Tibial nerve (tissue), 4 donors: Measurements from ENCODE around the gene LRRC8C. TPM values are rescaled to one million over a fixed set of nuclear protein-coding genes. Genes with fewer than 3 reads are reported as not detected.

Source experiments
- DNase-seq, 2 donors: peaks; one replicate each; pipeline ENCODE4 v3.0.0-alpha.2; 2019; ENCODE audit warnings: low spot score in 2 of 2
- H3K27ac ChIP-seq, 4 donors: fragments of 200-600 bp; sonication (generic) in 3 of 4; one replicate each; pipeline ENCODE4 v1.5.1; 2017 to 2019; ENCODE audit warnings: mild to moderate bottlenecking in 1 of 4
- H3K27me3 ChIP-seq, 2 donors: fragments of 200-600 bp; sonication (generic) in 1 of 2; one replicate each; pipeline versions ENCODE4 v1.5.1 to v1.6.0; 2017 to 2019
- H3K36me3 ChIP-seq, 3 donors: fragments of 200-600 bp; sonication (generic); one replicate each; pipeline ENCODE4 v1.5.1; 2018 to 2019
- H3K4me1 ChIP-seq, 4 donors: fragments of 200-600 bp; sonication (generic) in 3 of 4; one replicate each; pipeline ENCODE4 v1.5.1; 2017 to 2019
- H3K4me3 ChIP-seq, 4 donors: fragments of 200-600 bp; sonication (generic) in 3 of 4; one replicate each; pipeline ENCODE4 v1.5.1; 2017 to 2019; ENCODE audit warnings: mild to moderate bottlenecking in 1 of 4, moderate library complexity in 1 of 4
- H3K9me3 ChIP-seq, 4 donors: fragments of 200-600 bp; sonication (generic) in 3 of 4; one replicate each; pipeline ENCODE4 v1.5.1; 2017 to 2019
- EP300 ChIP-seq, 2 donors: sonication (generic); formaldehyde crosslinking; IDR thresholded peaks; one replicate each; pipeline ENCODE4 v1.6.1; 2017; ENCODE audit warnings: antibody characterized with exemption in 2 of 2, mild to moderate bottlenecking in 1 of 2
- POLR2A ChIP-seq, 2 donors: fragments of 450-650 bp; IDR thresholded peaks; one replicate each; pipeline ENCODE4 v1.6.1; 2017; ENCODE audit warnings: antibody characterized with exemption in 2 of 2, mild to moderate bottlenecking in 2 of 2, moderate library complexity in 2 of 2
- WGBS, 2 donors: methylation state at CpG; one replicate each; pipeline ENCODE4 v1.1.5; 2018; 5-methylcytosine and 5-hydroxymethylcytosine counted together
- total RNA-seq, 4 donors: library from RNA; depleted of rRNA; stranded (reverse); fragments of >200 nt; gene quantifications; one replicate each; pipeline ENCODE4 v1.1.0, GENCODE V29; 2016
- TF ChIP-seq, protein P1 (sequence below), 5 experiments: fragments of 200-600 bp in 3 of 5; fragments of 450-650 bp in 2 of 5; sonication (generic) in 3 of 5; IDR thresholded peaks; one replicate each; pipeline ENCODE4 v1.5.1; 2016 to 2019; ENCODE audit warnings: antibody characterized with exemption in 5 of 5, mild to moderate bottlenecking in 3 of 5, moderate library complexity in 2 of 5

Gene LRRC8C
- total RNA-seq, 4 donors from 2014 or later, result 16.5 to 23.8 (median 20.2) TPM

- H3K4me1 ChIP-seq, result peaks cover 0 to 28% (median 10%) of the 10 kb centered on the region in 4 donors
- H3K27me3 ChIP-seq, result no peaks in the 10 kb centered on the region
- no peak overlapping the region for H3K4me3 ChIP-seq
- no peaks in the 10 kb centered on the region for H3K9me3 ChIP-seq
- WGBS, 2 donors, result 55 to 58% methylated on average over 5 of the region's 5 CpGs
- TF ChIP-seq, protein P1, sequence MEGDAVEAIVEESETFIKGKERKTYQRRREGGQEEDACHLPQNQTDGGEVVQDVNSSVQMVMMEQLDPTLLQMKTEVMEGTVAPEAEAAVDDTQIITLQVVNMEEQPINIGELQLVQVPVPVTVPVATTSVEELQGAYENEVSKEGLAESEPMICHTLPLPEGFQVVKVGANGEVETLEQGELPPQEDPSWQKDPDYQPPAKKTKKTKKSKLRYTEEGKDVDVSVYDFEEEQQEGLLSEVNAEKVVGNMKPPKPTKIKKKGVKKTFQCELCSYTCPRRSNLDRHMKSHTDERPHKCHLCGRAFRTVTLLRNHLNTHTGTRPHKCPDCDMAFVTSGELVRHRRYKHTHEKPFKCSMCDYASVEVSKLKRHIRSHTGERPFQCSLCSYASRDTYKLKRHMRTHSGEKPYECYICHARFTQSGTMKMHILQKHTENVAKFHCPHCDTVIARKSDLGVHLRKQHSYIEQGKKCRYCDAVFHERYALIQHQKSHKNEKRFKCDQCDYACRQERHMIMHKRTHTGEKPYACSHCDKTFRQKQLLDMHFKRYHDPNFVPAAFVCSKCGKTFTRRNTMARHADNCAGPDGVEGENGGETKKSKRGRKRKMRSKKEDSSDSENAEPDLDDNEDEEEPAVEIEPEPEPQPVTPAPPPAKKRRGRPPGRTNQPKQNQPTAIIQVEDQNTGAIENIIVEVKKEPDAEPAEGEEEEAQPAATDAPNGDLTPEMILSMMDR (IDR thresholded peaks at IDR 0.05), result no peak
- TF ChIP-seq EP300 (IDR thresholded peaks at IDR 0.05) (no peak), POLR2A (IDR thresholded peaks at IDR 0.05) (no peak)
- no peak for DNase-seq
- H3K36me3 ChIP-seq, result peaks cover 0 to 6% (median 0%) of the 10 kb centered on the region in 3 donors
- H3K27ac ChIP-seq, result peak overlapping the region in 1 of 4 donors; percentile 19
Measured at GRCh38 chr1:89719502-89720306, 86.8 kb downstream of the LRRC8C start.

- no peak for DNase-seq
- Histone ChIP-seq H3K27me3 (no peaks in the 10 kb centered on the region), H3K9me3 (no peaks in the 10 kb centered on the region), H3K27ac (no peak overlapping the region), H3K36me3 (peaks cover 0 to 4% (median 0%) of the 10 kb centered on the region in 3 donors), H3K4me1 (peaks cover 0 to 35% (median 14%) of the 10 kb centered on the region in 4 donors), H3K4me3 (no peak overlapping the region)
- TF ChIP-seq, protein P1 (IDR thresholded peaks at IDR 0.05), result no peak
- TF ChIP-seq POLR2A (IDR thresholded peaks at IDR 0.05) (no peak), EP300 (IDR thresholded peaks at IDR 0.05) (no peak)
- WGBS, 2 donors, result 85 to 92% methylated on average over 1 of the region's 1 CpG
Measured at GRCh38 chr1:89720839-89721238, 87.9 kb downstream of the LRRC8C start.

DNA sequence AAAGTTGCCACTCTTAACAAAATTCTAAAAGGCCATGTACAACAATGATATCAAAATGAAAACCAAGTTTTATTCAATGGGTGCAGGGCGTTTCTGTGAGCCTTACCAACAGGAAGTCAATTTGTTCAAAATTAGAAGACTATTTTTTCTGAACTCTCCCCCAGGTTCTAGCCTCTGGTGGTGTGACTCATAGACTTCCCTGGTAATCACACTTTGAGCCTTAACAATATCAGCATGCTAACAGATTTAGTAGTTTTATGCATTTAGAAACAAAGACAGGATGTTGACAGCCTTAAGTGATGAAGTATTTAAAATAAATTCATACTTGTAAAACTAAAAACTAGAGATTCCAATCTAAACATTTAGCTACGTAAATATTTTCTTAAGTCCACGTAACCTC lies 88.4 kb downstream of the LRRC8C start:
- no peaks in the 10 kb centered on the region for H3K27me3 ChIP-seq
- H3K4me3 ChIP-seq, result no peak overlapping the region
- H3K4me1 ChIP-seq, result peaks cover 0 to 35% (median 14%) of the 10 kb centered on the region in 4 donors
- peaks cover 0 to 4% (median 0%) of the 10 kb centered on the region in 3 donors for H3K36me3 ChIP-seq
- 70 to 75% methylated on average over 3 of the region's 3 CpGs for WGBS, 2 donors
- no peaks in the 10 kb centered on the region for H3K9me3 ChIP-seq
- peak overlapping the region in 1 of 4 donors; percentile 31 for H3K27ac ChIP-seq
- TF ChIP-seq, protein P1 (IDR thresholded peaks at IDR 0.05), result no peak
- TF ChIP-seq EP300 (IDR thresholded peaks at IDR 0.05), result peak in 1 of 2 donors; percentile 29
- TF ChIP-seq POLR2A (IDR thresholded peaks at IDR 0.05), result no peak
- no peak for DNase-seq

GRCh38 chr1:89723144-89723543 lies 90.2 kb downstream of the LRRC8C start:
- H3K27ac ChIP-seq, result no peak overlapping the region

More at GRCh38 chr1:89723144-89723543, 90.2 kb downstream of the LRRC8C start:
- DNase-seq, result no peak
- TF ChIP-seq POLR2A (IDR thresholded peaks at IDR 0.05), result no peak
- TF ChIP-seq, protein P1 (IDR thresholded peaks at IDR 0.05), result no peak
- no peak for TF ChIP-seq EP300 (IDR thresholded peaks at IDR 0.05)
- peaks cover 0 to 35% (median 14%) of the 10 kb centered on the region in 4 donors for H3K4me1 ChIP-seq
- no peaks in the 10 kb centered on the region for H3K27me3 ChIP-seq
- no peak overlapping the region for H3K4me3 ChIP-seq
- H3K36me3 ChIP-seq, result peaks cover 0 to 4% (median 0%) of the 10 kb centered on the region in 3 donors
- 92 to 96% methylated on average over 2 of the region's 2 CpGs for WGBS, 2 donors
- no peaks in the 10 kb centered on the region for H3K9me3 ChIP-seq
